NCI-H1694 (cell line): ENCODE data around the gene CABP4.
A peak's percentile ranks its signal among the peaks of the same experiment; 100 is the strongest.
"Not testable (repeated sequence)": the region's sequence is repeated elsewhere in the genome, so short reads cannot be mapped to it uniquely, and the experiment has no call there.

ENCODE experiments used
- DNase-seq: peaks from one replicate; lab custom pipeline; 2025; lab: John Stamatoyannopoulos, UW

CABP4 gene

DNA sequence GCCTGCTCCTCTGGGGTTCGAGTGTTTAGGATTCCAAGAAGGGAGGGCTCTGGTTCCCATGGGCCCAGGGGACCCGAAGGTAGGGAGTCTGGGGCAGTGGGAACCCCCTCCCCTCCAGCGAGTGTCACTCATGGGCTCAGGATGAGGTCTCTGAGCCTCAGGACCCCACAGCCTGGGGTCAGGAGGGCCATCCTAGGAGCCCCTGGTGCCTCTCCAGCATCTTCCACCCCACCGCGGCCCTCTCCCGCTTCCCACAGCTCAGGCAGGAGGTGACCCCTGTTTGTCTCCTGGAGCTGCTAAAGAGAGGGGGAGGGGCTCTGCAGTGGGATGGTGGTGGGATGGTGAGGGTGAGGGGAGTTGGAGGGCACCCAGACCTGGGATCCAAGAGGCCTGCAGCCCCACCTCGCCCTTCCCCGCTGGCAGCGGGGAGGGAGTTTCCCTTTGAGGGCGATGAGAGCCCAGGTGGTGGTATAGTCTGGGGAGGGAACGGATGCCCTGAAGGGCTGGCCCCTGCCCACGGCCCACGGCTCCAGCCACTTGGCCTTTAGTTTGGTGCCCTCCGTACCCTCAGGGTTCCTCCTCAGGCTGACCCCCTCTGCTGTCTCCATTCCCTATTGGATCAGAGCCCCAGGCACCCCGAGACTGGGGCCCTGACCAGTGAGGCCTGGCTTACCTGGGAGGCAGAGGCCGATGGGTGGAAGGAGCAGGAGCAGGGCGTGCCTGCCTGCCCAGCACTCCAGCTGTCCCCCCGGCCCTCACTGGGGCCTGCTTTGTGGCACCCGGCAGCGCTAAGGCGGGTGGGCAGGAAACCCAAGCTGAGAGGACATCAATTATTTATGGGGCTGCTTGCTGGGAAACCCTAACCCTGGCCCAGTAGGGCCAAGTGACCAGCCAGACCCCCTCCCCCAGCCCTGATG is 1.1 kb upstream of the CABP4 start:
- DNase-seq, result no peak

DNA sequence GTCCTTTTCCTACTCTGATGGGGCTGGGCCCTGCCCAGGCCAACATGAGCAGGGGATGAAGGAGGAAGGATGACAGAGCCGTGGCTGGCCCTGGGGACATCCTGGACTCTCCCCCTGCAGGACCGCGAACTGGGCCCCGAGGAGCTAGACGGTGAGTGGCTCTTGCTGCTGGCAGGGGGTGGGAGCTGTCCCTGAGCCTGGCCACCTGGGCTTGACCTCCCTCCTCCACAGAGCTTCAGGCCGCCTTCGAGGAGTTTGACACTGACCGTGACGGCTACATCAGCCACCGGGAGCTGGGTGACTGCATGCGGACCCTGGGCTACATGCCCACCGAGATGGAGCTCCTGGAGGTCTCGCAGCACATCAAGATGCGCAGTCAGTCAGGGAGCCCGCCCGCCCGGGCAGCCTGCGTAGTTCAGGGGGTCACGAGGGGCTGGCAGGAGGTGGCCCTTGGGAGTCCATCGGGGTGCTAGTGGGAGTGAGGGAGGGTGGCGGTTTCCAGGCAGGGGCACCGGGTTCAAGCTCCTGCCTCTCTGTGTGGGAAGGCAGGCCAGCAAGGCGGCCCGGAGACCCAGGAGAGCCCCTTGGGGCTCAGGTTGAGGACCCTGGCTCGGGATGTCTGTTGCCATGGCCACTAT is 1.0 kb downstream of the CABP4 start:
- no peak for DNase-seq

DNA sequence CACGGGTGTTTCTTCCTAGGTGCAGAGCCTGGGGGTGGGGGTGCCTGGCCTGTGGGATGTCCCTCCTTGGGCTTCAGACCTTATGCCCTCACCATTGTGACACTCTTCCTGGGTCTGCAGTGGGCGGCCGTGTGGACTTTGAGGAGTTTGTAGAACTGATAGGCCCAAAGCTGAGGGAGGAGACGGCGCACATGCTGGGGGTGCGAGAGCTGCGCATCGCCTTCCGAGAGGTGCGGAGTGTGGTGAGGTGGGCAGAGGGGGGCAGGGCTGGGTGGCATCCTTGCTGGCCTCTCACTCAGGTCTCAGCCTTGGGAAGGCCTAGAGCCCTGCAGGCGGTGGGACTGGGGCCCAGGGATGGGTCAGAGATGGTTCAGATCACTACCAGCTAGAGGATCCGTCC is 2.3 kb downstream of the CABP4 start:
- no peak for DNase-seq

DNA sequence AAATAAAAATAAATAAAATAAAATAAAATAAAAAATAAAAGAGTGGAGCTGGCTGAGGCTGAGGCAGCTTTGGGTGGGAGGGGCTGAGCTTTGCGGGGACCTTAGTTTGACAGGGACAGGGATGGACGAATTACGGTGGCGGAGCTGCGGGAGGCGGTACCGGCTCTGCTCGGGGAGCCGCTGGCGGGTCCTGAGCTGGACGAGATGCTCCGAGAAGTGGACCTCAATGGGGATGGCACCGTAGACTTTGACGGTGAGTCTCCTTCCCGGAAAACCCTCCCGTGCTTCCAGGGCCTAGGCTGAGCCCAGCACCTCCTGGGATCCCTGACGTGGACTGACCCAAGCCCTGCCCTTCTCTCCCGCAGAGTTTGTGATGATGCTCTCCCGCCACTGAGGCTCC is 3.1 kb downstream of the CABP4 start:
- no peak for DNase-seq

DNA sequence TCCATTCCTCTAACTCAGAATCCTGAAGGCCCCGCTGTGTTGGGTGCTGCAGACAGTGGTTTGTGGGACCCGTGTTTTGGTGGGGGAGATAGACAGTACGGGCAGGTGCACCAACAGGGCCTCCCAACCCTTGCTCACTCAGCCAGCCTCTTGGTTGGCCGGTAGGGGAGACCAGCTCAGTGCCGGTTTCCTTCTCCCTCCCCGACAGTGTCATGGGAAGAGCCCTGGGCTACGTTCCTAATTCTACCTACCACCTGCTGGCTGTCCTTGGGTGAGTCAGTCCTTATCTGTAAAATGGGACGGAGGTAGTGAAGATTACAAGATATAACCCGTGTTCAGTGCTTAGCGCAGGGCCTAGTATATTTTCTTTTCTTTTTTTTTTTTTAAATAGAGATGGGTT is 8.0 kb downstream of the CABP4 start:
- no peak for DNase-seq

DNA sequence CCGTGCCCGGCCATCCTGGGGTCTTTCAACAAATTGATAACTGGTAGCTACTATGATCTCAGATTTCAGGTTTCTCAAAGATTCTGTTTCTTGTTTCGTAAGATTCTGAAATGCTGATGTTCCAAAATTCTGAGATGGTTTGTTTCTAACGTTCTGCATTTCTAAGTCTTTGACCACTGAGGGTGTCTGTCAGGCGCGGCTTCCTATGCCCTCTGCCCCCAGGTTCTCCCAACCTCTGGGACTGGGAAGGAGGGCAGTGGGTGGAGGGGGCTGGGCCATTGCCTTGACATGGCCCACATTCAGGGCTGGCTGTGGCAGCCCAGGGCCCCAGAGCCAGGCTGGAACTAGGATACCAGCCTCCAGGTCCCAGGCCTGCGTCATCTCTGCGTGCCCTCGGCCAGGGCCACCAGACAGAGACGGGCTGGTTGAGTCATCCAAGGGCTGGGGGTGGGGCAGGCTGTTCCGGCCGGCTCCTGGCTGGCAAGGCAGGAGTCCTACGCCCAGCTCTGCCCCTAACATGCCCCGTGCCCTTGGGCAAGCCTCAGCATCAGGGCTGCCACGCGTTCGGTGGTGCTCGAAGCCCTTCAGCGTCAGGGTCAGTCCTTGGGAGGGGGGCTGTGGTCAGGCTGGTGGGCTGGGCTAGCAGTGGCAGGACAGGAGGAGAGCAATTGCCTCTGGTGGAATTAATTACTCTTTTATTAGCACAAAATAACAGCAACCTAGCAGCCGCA is 8.7 kb downstream of the CABP4 start:
- DNase-seq, result no peak

DNA sequence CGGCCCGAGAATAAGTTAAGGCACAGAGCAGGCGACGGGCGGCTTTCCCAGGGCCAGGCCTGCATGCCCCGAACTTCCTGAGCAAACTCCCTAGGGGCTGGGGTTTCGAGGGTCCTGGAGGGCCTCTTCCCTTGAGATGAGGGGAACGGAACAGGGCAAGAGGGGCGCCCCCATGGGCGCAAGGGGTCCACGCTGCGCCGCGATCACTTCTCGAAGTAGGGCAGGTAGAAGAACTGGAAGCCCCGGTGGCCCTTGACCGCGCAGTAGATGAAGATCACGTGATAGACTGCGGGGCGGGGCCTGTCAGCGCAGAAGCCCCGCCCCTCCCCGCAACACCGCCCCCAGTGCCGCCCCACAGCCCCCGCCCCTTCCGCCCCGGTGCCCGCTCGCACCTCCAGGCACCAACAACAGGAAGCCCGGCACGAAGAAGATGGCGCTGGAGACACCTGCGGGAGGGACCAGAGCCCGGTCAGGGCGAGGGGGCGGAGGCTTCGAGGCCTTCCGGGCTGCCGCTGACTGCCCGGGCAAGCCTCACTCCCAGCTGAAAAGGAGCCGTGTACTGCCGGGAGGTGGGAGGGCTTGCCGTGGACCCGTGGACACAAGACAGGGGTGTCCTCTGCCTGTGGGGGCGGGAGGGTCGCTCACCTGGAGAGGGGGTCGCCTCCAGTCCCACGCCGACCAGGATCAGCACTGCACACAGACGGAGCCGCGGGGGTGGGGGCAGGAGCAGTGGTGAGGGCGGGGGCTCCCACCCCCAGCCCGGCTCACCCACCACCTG is 9.4 kb downstream of the CABP4 start:
- DNase-seq, result peak; percentile 3

DNA sequence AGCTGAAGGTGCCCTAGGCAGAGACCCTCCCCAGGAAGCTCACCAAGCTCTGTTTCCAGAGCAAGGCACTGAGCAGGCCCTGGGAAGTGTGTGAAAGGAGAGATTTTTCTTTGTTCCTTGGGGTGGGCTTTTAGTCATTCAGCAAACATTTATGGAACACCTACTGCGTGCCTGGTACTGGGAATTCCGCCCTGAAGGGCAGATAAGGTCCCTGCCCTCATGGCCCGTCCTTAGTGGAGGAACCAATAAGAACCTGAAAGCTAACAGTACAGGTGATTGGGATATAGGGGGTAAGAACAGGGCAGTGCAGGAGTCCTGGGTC is 10.0 kb downstream of the CABP4 start:
- no peak for DNase-seq

DNA sequence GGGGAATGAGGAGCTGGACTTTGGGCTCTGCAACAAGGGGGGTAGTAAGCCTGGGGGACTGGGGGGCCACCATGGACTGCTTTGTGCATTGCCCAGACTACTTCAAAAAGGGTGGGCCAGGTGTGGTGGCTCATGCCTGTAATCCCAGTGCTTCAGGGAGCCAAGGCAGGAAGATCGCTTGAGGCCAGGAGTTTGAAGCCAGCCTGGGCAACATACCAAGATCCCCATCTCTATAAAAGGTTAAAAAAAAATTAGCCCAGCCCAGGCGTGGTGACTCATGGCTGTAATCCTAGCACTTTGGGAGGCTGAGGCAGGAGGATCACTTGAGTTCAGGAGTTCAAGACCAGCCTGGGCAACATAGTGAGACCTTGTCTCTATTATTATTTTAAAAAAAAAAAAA is 10.4 kb downstream of the CABP4 start:
- DNase-seq, result not testable (repeated sequence)

DNA sequence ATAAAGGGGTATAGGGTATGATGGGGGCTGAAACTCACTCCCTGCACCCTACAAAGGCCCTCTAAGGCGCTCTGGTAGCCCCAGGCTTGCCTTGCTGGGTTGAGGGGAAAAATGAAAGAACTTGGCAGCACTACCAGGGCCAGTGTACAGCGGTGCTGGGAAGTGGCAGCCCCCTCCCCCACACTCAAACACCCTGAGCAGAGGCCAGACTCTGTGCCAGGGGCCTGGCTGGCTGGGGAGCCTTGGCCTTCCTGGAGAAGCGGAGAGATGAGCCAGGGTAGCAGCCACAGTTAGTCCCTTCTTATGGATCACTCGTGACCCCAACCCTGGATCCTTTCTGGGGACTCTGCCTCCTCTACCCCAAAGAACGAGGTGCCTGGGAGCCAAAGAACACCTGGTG is 11.2 kb downstream of the CABP4 start:
- no peak for DNase-seq

DNA sequence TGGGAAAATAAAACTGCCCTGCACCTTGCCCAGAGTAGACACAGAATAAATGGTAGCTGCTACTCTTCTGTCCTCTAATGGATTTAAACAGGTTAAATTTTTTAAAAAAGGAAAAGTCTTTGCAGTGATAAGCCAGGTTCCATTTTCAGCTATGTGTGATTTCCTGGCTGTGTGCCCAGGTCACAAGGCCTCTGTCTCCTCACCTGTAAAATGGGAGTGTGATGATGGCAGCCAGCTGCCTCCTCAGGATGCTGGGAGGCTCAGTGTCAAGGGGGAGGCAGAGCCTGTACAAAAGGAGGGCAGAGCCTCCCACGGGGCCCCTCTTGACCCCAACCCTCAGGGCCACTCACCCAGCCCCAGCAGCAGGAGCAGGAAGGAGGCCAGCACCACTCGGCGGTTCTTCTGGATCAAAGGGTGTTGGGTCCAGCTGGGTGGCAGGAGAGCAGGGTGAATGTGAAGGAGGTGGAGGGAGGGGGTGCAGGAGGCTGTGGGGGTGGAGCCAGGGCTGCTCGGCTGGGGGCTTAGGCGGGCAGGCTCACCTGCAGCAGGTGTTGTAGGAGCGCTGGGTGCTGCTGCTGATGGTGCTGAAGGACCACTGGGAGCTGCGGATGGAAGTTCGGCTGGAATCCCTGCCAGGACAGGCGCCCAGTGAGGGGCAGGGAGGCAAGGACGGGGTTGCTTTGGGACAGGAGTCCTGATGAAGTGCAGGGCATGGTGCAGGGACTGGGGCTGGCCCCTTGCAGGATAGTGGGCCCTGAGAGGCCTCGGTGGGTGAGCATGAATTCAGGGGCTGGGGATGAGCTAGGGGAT is 12.0 kb downstream of the CABP4 start:
- DNase-seq, result no peak

DNA sequence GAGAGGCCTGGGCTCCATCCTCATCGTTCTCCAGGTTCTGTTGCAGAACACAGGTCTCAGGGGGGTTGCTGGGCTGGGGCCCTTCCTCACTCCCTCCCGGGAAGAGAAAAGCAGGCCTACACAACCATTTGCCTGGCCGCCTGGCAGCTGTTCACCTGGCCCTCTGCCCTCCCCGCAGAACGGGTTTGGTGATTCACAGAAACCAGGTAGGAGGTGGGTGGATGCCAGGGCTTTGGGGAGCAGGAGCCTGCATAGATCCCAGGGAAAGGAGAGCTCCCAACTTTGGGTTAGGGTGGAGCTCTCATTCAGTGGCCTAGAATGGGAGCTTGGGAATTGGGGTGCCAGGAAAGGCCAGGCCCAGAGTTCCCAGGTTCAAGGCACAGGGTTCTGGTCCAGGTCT is 12.9 kb downstream of the CABP4 start:
- no peak for DNase-seq

DNA sequence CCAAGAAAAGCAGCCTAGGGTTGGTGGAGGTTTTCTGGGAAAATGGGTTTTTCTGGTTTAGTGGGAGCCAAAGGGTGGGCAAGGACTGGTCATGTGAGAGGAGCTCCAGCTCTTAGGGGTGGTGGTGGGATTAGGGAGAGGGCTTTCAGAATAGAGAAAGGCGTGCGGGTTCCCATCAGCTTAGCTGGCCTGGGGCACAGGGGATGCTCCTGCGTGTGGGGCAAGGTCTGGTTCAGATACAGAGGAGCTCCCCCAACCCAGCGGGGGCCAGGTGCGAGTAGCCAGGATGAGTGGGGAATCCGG is 13.3 kb downstream of the CABP4 start:
- DNase-seq, result no peak

DNA sequence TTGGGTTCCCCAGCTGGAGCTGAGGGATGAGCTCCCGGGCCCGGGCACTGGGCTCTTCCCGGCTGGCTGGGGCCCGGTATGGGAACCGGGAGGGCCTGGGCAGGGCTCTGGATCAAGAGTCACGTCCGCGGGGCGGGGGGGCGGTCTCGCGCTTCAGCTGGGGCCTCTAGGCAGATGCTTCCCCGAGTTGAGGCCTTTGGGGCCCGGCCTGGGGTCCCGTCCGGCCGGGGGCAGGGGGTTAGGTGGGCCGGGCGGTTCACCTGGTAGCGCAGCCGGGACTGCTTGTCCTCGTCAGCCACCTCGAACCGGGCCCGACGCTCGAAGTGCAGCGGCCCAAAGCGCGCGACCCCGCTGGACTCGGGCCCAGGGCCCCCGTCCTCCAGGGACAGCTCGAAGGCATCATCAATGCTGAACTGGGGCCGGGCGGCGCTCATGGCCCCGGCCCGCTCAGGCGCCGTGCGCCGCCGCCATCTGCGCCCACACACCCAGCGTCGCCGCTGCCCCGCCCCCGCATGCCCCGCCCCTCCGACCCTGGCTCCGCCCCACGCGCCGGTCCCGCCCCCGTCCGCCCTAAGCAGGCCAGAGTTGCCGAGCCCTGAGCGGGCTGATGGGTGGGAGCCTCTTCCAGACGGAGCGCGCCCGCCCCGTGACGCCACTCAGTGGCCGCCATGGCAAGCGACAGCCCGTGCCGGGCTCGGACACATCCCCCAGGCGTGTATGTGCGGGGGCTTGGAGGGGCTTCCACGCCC is 13.8 kb downstream of the CABP4 start, which contains the start of gene TMEM134:
TMEM134 (minus strand) TSS at position 493 of the 749 bp plus-strand sequence; CDS start at position 434, 59 bp downstream.
- DNase-seq, result peak; percentile 64

DNA sequence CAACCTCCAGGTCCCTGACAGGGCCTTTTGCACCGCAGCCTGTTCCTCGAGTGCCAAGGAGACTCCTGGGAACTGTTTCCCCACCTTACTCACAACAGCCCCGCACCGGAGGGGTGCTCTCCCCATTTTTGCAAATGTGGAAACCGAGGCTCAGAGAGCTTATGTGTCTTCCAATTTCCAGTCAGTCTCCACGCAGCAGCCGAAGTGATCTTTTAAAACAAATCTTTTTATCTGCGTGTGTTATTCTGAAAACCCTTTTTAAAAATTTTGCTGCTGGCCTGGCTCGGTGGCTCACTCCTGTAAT is 14.3 kb downstream of the CABP4 start:
- DNase-seq, result no peak

DNA sequence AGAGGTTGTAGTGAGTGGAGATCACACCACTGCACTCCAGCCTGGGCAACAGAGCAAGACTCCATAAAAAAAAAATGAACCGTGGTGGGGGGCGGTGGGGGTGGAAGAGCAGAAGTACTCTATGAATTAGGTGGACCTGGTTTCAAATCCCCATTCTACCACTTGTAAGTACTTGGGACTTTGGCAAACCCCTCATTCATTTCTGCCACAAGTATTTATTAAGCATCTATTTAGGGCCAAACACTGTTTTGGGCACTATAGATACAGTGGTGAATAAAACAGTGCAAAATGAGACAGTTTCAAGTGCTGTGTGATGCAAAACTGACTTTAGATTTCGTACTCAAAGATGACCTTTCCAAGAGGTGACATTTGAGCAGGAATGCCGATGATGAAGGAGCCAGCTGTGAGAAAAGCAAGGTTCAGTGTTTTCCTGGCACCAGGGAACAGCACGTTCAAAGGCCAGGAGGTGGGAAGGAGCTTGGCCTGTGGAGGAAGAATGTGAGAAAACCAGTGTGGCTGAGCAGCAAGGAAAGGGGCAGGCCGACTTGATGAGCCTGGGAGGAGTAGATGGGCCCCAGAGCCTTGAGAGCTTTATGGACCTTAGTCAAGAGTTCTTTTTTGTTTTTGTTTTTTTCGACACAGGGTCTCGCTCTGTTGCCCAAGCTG is 15.3 kb downstream of the CABP4 start:
- DNase-seq, result no peak

DNA sequence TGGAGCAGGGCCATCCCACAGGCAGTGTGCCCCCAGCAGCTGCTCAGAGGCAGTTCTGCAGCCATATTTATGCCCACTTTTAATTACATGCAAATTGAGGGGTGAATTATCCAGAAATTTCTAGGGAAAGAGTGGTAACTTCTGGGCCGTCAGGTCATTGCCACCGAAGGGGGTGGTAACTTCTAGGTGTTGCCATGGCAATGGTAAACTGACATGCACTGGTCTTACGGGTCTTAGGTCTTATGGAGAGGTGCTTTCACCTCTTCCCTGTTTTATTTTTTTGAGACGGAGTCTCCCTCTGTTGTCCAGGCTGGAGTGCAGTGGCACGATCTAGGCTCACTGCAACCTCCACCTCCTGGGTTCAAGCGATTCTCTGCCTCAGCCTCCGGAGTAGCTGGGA is 17.7 kb downstream of the CABP4 start:
- DNase-seq, result no peak

DNA sequence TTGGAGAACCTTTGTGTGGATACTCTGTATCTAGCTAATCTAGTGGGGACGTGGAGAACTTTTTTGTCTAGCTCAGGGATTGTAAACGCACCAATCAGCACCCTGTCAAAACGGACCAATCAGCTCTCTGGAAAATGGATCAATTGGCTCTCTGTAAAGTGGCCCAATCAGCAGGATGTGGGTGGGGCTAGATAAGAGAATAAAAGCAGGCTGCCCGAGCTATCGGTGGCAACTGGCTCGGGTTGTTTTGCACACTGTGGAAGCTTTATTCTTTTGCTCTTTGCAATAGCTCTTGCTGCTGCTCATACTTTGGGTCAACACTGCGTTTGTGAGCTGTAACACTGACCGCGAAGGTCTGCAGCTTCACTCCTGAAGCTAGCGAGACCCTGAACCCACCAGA is 21.5 kb downstream of the CABP4 start:
- DNase-seq, result not testable (repeated sequence)

DNA sequence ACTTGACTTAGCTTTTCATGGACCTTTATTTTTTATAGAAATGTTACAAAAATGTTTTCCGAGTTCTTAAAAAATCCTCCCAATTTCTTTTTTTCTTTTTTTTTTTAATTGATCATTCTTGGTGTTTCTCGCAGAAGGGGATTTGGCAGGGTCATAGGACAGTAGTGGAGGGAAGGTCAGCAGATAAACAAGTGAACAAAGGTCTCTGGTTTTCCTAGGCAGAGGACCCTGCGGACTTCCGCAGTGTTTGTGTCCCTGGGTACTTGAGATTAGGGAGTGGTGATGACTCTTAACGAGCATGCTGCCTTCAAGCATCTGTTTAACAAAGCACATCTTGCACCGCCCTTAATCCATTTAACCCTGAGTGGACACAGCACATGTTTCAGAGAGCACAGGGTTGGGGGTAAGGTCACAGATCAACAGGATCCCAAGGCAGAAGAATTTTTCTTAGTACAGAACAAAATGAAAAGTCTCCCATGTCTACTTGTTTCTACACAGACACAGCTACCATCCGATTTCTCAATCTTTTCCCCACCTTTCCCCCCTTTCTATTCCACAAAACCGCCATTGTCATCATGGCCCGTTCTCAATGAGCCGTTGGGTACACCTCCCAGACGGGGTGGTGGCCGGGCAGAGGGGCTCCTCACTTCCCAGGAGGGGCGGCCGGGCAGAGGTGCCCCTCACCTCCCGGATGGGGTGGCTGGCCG is 22.3 kb downstream of the CABP4 start:
- DNase-seq, result not testable (repeated sequence)
